ENCODE measurements around the gene ZBTB25.

DNA sequence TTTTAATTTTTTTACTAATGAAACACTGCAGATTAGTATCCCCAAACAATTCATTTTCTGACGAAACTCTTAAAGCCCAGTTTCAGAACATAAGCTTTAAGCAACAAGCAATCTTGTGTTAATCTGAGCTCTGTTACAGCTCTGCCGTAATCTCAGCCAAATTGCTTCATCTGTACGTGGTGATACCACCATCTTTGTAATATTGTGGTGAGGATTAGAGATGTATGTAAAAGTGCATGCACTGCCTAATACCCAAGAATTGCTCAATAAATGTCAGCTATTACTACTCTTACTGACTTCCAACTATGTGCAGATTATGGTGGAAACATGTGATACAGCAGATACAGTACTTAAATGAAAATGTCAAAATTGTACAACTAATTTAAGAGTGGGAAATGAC is 36.5 kb downstream of the ZBTB25 start:
- TF ChIP-seq, protein P1, sequence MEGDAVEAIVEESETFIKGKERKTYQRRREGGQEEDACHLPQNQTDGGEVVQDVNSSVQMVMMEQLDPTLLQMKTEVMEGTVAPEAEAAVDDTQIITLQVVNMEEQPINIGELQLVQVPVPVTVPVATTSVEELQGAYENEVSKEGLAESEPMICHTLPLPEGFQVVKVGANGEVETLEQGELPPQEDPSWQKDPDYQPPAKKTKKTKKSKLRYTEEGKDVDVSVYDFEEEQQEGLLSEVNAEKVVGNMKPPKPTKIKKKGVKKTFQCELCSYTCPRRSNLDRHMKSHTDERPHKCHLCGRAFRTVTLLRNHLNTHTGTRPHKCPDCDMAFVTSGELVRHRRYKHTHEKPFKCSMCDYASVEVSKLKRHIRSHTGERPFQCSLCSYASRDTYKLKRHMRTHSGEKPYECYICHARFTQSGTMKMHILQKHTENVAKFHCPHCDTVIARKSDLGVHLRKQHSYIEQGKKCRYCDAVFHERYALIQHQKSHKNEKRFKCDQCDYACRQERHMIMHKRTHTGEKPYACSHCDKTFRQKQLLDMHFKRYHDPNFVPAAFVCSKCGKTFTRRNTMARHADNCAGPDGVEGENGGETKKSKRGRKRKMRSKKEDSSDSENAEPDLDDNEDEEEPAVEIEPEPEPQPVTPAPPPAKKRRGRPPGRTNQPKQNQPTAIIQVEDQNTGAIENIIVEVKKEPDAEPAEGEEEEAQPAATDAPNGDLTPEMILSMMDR (IDR thresholded peaks at IDR 0.05; ENCODE audit: low read depth, low read length), result no peak
- TF ChIP-seq, protein P2, sequence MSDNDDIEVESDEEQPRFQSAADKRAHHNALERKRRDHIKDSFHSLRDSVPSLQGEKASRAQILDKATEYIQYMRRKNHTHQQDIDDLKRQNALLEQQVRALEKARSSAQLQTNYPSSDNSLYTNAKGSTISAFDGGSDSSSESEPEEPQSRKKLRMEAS (IDR thresholded peaks at IDR 0.05; ENCODE audit: low read depth, low read length), result no peak
- TF ChIP-seq POLR2A (IDR thresholded peaks at IDR 0.05; ENCODE audit: extremely low read depth, insufficient read length), result no peak
- TF ChIP-seq MYC (IDR thresholded peaks at IDR 0.05; ENCODE audit: low read depth, low read length), result no peak
